NCI-H146 (cell line): Measurements from ENCODE around the gene NEK1.

ENCODE experiments used
- DNase-seq: peaks from one replicate; lab custom pipeline; 2025; lab: John Stamatoyannopoulos, UW

Gene NEK1

GRCh38 chr4:169420291-169420690 is 192.1 kb downstream of the NEK1 start:
- DNase-seq: no peak

GRCh38 chr4:169418846-169419245 is 193.5 kb downstream of the NEK1 start:
- no peak for DNase-seq

GRCh38 chr4:169417629-169418282 is 194.6 kb downstream of the NEK1 start:
- DNase-seq: no peak

- no peak for DNase-seq
These were observed 195.4 kb downstream of the NEK1 start for GRCh38 chr4:169416997-169417396.

- DNase-seq: no peak
These were observed 195.9 kb downstream of the NEK1 start for GRCh38 chr4:169416461-169416860.

- no peak for DNase-seq
These were observed 197.5 kb downstream of the NEK1 start for GRCh38 chr4:169414913-169415312.

- no peak for DNase-seq
These were observed 200.3 kb downstream of the NEK1 start for GRCh38 chr4:169412046-169412445.

- DNase-seq: no peak
These were observed 201.3 kb downstream of the NEK1 start for GRCh38 chr4:169410839-169411770.

GRCh38 chr4:169407217-169407845 is 205.1 kb downstream of the NEK1 start:
- no peak for DNase-seq

- DNase-seq: no peak
These were observed 207.4 kb downstream of the NEK1 start for GRCh38 chr4:169404960-169405359.

GRCh38 chr4:169400832-169401231 is 211.6 kb downstream of the NEK1 start:
- DNase-seq: no peak

- no peak for DNase-seq
These were observed 212.2 kb downstream of the NEK1 start for GRCh38 chr4:169399976-169400767.

- DNase-seq: no peak
These were observed 214.1 kb downstream of the NEK1 start for GRCh38 chr4:169398316-169398715.

- no peak for DNase-seq
These were observed 214.6 kb downstream of the NEK1 start for GRCh38 chr4:169397762-169398161.

- no peak for DNase-seq
These were observed 227.0 kb downstream of the NEK1 start for GRCh38 chr4:169385376-169385775.

- DNase-seq: no peak
These were observed 227.6 kb downstream of the NEK1 start for GRCh38 chr4:169384779-169385178.

GRCh38 chr4:169383724-169384123 is 228.7 kb downstream of the NEK1 start:
- no peak for DNase-seq

- DNase-seq: no peak
These were observed 232.7 kb downstream of the NEK1 start for GRCh38 chr4:169379688-169380087.

GRCh38 chr4:169377367-169377766 is 235.0 kb downstream of the NEK1 start:
- DNase-seq: no peak

- DNase-seq: no peak
These were observed 236.0 kb downstream of the NEK1 start for GRCh38 chr4:169376421-169376820.

- DNase-seq: no peak
These were observed 239.6 kb downstream of the NEK1 start for GRCh38 chr4:169372791-169373190.

GRCh38 chr4:169369634-169370033 is 242.7 kb downstream of the NEK1 start:
- DNase-seq: no peak
